Adipocyte (in vitro differentiated cells): Measurements from ENCODE around the gene PTBP3.

Experiments
- DNase-seq: peaks from one replicate; pipeline ENCODE4 v3.0.0-alpha.2; 2015; ENCODE audit warnings: low read depth
- H3K27me3 ChIP-seq: replicated peaks from 2 replicates; pipeline ENCODE4 v1.7.0; 2013; ENCODE audit warnings: mild to moderate bottlenecking, low read length, moderate library complexity; ENCODE audit not compliant: control insufficient read depth, insufficient read depth
- H3K36me3 ChIP-seq: 2 replicates; pipeline ENCODE4 v1.7.0; 2013; ENCODE audit warnings: low read length, mild to moderate bottlenecking, moderate library complexity; ENCODE audit not compliant: control insufficient read depth, insufficient read depth, severe bottlenecking
- H3K4me1 ChIP-seq: 2 replicates; pipeline ENCODE4 v1.7.0; 2013; ENCODE audit warnings: mild to moderate bottlenecking, low read length, moderate library complexity; ENCODE audit not compliant: control insufficient read depth, insufficient read depth
- H3K4me3 ChIP-seq: 2 replicates; pipeline ENCODE4 v1.7.0; 2013; ENCODE audit warnings: mild to moderate bottlenecking, low read length, moderate library complexity
- H3K9ac ChIP-seq: 2 replicates; pipeline ENCODE4 v1.7.0; 2013; ENCODE audit warnings: mild to moderate bottlenecking, low read length, moderate library complexity
- H3K9me3 ChIP-seq: 2 replicates; pipeline ENCODE4 v1.7.0; 2013; ENCODE audit warnings: mild to moderate bottlenecking, low read length, moderate library complexity; ENCODE audit not compliant: control insufficient read depth

Gene PTBP3

DNA sequence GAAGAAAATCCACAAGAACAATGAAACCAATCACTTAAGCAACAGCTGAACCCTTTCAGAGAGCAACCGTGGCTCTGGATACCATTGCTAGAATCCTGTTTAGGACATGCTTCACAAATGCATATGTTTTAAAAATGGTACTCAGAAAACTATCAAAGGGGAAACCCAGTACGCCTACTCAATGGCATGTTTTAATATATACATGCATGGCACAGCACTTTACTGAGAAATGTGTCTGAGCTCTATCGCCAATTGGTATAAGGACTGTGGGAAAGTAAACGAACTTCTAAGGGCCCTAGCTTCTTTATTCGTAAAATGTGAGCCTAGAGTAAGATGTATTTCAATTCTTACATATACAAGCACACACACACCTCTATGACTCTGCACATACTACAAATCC is 72.3 kb downstream of the PTBP3 start:
- Histone ChIP-seq H3K4me3 (no peak overlapping the region), H3K4me1 (no peaks in the 10 kb centered on the region), H3K36me3 (peaks cover 18% of the 10 kb centered on the region), H3K27me3 (no peaks in the 10 kb centered on the region), H3K9me3 (no peaks in the 10 kb centered on the region), H3K9ac (no peak overlapping the region)
- no peak for DNase-seq

DNA sequence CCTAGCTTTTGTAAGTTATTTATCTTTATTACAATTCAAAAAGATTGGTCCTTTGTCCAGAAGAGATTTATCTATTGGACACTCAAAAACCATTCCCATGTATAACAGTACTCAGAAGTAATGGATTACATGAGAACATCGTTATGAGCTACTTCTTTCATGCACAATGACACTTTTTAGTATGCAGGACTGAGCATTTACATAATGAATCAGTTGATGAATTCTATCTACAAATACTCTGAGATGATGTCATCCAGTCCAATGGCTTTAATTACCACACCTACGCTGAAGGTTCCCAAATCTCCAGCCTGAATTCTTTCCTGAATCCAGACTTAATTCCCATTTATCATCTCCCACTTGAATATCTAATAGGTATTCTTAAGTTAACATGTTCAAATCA is 75.3 kb downstream of the PTBP3 start:
- Histone ChIP-seq H3K9me3 (no peaks in the 10 kb centered on the region), H3K4me3 (no peak overlapping the region), H3K4me1 (no peaks in the 10 kb centered on the region), H3K36me3 (peaks cover 9% of the 10 kb centered on the region), H3K27me3 (no peaks in the 10 kb centered on the region), H3K9ac (no peak overlapping the region)
- no peak for DNase-seq

DNA sequence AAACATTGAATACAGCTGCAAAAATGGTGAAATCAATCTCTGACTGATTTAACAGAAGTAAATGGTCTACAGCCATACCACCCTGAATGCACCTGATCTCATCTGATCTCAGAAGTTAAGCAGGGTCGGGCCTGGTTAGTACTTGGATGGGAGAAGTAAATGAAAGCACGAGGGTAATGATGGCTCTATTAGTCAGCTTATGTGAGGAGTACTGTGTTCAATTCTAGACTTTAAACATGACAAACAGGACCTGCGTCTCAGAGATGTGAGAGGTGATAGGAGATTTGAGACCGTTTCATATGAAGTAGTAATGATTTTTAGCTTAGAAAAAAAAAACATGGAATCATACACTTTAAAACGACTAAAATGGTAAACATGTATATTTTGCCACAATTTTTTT is 81.2 kb downstream of the PTBP3 start:
- Histone ChIP-seq H3K27me3 (no peaks in the 10 kb centered on the region), H3K36me3 (peaks cover 21% of the 10 kb centered on the region), H3K9ac (no peak overlapping the region), H3K4me3 (no peak overlapping the region), H3K4me1 (peaks cover 16% of the 10 kb centered on the region), H3K9me3 (no peaks in the 10 kb centered on the region)
- no peak for DNase-seq

DNA sequence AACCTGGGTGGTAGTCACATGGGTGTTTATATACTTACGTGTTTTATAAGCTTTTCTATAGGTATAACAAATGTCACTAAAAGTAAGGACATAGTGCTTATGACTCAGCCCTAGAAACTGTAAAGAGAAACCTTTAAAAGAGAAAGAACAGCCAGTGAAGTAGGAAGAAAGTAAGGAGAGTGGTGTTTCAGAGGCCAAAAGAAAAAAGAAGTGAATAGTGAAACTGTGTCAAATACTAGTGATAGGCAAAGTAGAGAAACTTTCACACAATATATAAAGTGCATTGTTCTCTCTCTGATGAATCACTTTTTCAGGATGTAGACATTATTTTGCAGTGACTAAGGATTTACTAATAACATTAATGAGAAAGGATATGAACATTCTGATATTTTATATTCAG is 84.1 kb downstream of the PTBP3 start:
- Histone ChIP-seq H3K9ac (no peak overlapping the region), H3K27me3 (no peaks in the 10 kb centered on the region), H3K4me3 (no peak overlapping the region), H3K36me3 (peaks cover 25% of the 10 kb centered on the region), H3K4me1 (peaks cover 16% of the 10 kb centered on the region), H3K9me3 (no peaks in the 10 kb centered on the region)
- peak; percentile 20 for DNase-seq

DNA sequence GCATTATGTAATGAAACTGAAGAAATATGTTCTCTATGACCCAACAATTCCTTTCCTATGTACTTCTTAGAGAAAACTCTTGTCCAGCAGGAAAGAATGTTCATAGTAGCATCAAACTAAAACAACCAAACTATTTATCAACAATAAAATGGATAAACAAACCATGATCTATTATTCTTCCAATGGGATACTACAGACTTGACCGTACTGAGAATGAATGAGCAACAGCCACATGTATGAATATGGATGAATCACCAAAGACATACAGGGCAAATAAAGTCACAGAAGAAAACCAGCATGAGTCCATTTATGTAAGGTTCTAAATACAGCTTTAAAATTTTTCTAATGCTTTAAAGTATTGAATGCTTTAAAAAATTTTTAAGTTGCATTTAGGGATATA is 84.7 kb downstream of the PTBP3 start:
- Histone ChIP-seq H3K36me3 (peaks cover 25% of the 10 kb centered on the region), H3K9ac (no peak overlapping the region), H3K4me1 (peaks cover 16% of the 10 kb centered on the region), H3K27me3 (no peaks in the 10 kb centered on the region), H3K9me3 (no peaks in the 10 kb centered on the region), H3K4me3 (no peak overlapping the region)
- peak; percentile 49 for DNase-seq

DNA sequence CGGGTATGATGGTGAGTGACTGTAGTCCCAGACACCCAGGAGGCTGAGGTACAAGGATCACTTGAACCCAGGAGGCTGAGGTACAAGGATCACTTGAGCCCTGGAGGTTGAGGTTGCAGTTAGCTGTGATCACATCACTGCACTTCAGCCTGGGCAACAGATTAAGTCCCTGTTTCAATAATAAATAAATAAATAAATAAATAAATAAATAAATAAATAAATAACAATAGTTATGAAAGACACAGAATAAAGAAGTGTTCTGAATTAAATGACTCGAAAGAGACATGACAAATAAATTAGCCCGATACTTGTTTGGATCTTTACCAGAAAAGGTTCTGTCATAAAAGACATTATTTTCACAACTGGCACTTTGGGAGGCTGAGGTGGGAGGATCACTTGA is 86.3 kb downstream of the PTBP3 start:
- no peak for DNase-seq
- Histone ChIP-seq H3K4me3 (no peak overlapping the region), H3K9me3 (no peaks in the 10 kb centered on the region), H3K4me1 (peaks cover 16% of the 10 kb centered on the region), H3K27me3 (no peaks in the 10 kb centered on the region), H3K9ac (no peak overlapping the region), H3K36me3 (peaks cover 25% of the 10 kb centered on the region)

DNA sequence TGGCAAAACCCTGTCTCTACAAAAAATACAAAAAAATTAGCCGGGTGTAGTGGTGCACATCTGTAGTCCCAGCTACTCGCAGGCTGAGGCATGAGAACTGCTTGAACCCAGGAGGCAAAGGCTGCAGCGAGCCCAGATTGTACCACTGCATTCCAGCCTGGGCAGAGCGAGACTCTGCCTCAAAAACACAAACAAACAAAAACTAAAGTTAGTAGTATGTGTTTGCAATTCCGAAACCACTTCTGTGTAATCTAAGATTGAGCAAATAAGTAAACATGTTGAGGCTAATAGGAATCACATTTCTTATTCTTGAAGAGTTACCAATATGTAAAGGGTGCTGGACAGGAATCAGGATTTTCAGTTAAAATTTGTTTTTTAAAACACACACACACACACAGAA is 88.3 kb downstream of the PTBP3 start:
- peaks cover 16% of the 10 kb centered on the region for H3K4me1 ChIP-seq
- DNase-seq, result no peak
- no peaks in the 10 kb centered on the region for H3K27me3 ChIP-seq
- no peak overlapping the region for H3K9ac ChIP-seq
- H3K9me3 ChIP-seq, result no peaks in the 10 kb centered on the region
- H3K36me3 ChIP-seq, result peaks cover 8% of the 10 kb centered on the region
- H3K4me3 ChIP-seq, result no peak overlapping the region

DNA sequence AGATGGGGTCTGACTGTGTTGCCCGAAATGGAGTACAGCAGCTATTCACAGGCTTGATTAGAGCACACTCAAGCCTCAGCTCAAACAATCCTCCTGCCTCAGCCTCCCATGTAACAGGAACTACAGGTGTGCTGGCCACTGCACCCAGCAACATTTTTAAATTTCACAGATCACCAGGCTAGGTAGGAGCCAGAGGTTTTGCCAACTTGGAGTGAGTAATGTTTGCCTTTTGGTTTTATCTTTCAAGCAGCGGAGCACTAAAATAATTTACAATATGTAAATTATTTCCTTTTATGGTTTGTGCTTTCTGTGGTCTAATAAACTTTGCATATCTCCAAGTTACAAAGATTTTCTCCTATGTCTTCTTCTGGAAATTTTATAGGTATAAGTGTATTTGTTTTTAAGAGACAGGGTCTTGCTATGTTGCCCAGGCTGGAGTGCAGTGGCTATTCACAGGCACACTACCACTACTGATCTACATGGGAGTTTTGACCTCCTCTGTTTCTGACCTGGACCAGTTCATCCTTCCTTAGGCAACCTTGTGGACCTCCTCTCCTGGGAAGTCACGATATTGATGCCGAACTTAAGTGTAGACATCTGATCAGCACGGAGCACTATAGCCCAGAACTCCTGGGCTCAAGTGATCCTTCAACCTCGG is 91.1 kb downstream of the PTBP3 start:
- H3K36me3 ChIP-seq, result peaks cover 9% of the 10 kb centered on the region
- no peaks in the 10 kb centered on the region for H3K9me3 ChIP-seq
- no peak for DNase-seq
- H3K9ac ChIP-seq, result no peak overlapping the region
- no peak overlapping the region for H3K4me3 ChIP-seq
- no peaks in the 10 kb centered on the region for H3K27me3 ChIP-seq
- no peaks in the 10 kb centered on the region for H3K4me1 ChIP-seq

DNA sequence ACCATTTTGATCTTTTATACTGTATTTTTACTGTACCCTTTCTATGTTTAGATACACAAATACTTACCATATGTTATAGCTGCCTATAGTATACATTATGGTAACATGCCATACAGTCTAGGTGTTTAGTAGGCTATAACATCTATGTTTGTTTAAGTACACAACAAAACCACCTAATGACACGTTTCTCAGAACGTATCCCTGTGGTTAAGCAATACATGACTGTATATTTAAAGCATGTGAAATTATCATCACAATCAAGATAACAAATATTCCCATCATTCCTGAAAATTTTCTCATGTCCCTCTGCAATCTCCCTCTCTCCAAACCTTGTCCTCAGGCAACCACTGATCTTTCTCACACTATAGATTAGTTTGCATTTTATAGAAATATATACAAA is 91.9 kb downstream of the PTBP3 start:
- no peak overlapping the region for H3K9ac ChIP-seq
- H3K4me3 ChIP-seq, result no peak overlapping the region
- H3K4me1 ChIP-seq, result no peaks in the 10 kb centered on the region
- H3K36me3 ChIP-seq, result peaks cover 9% of the 10 kb centered on the region
- no peaks in the 10 kb centered on the region for H3K27me3 ChIP-seq
- DNase-seq, result peak; percentile 15
- no peaks in the 10 kb centered on the region for H3K9me3 ChIP-seq

DNA sequence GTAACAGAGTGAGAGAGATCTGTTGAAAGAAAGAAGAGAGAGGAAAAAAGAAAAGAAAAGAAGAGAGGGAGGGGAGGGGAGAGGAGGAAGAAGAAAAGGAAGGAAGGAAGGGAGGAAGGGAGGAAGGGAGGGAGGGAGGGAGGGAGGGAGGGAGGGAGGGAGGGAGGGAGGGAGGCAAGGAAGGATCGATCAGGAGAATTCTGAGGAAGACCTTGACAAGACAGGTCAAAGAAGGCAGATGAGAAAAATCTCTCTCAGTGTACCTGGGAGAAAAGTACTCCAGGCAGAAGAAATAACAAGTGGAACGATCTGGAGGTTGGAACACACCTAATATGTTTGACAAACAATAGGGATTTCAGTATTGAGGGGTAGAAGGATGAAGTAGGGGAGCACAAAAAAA is 93.7 kb downstream of the PTBP3 start:
- Histone ChIP-seq H3K36me3 (peaks cover 3% of the 10 kb centered on the region), H3K9me3 (no peaks in the 10 kb centered on the region), H3K9ac (no peak overlapping the region), H3K4me3 (no peak overlapping the region), H3K4me1 (peaks cover under 1% of the 10 kb centered on the region), H3K27me3 (no peaks in the 10 kb centered on the region)
- DNase-seq, result no peak

DNA sequence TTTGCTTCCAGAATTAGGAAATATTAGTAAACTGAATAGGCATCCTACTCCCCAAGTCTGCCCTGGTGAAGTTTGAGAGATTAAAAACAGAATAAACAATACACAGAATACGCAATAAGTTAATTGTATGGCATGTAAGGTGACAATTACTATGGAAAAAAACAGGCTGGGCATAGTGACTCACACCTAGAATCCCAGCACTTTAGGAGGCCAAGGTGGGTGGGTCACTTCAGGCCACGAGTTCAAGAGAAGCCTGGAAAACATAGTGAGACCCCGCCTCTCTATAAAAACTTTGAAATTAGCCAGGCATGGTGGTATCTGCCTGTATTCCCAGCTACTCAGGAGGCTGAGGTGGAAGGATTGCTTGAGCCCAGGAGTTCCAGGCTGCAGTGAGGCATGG is 94.1 kb downstream of the PTBP3 start:
- Histone ChIP-seq H3K27me3 (no peaks in the 10 kb centered on the region), H3K4me1 (peaks cover 4% of the 10 kb centered on the region), H3K36me3 (peaks cover 3% of the 10 kb centered on the region), H3K4me3 (no peak overlapping the region), H3K9me3 (no peaks in the 10 kb centered on the region), H3K9ac (no peak overlapping the region)
- DNase-seq, result no peak

DNA sequence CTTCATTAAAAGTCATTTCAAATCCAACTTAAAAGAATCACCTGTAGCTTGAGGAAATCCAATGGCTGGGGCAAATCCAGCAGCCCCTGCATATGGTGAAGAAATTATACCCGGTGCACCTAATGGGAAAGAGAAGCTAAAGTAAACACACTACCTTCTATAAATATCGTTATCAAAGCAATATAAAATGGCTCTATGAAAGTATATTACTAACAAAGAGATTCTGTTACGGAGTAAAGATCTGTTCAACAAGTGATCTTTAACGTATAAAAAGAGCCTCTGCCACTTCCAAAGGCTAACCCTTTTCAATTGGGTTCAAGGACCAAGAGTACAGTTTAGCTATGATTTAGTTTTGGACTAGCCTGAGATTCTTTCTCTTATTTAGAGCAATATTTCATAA is 98.6 kb downstream of the PTBP3 start:
- no peak for DNase-seq
- no peaks in the 10 kb centered on the region for H3K9me3 ChIP-seq

More for the DNA sequence above, 98.6 kb downstream of the PTBP3 start:
- H3K27me3 ChIP-seq, result no peaks in the 10 kb centered on the region
- H3K9ac ChIP-seq, result no peak overlapping the region
- peaks cover 12% of the 10 kb centered on the region for H3K4me1 ChIP-seq
- H3K36me3 ChIP-seq, result peaks cover 7% of the 10 kb centered on the region
- no peak overlapping the region for H3K4me3 ChIP-seq
